HFFc6 (cell line): Measurements from ENCODE around the gene DDX31. TPM values are rescaled to one million over a fixed set of nuclear protein-coding genes. Genes with fewer than 3 reads are reported as not detected.

Experiments used
- DNase-seq: peaks from one replicate; pipeline ENCODE4 v3.0.0-alpha.2; 2018
- H3K27ac Mint-ChIP-seq: 2 replicates; pipeline ENCODE4 v1.8.0; 2020; ENCODE audit warnings: mild to moderate bottlenecking, mixed read lengths
- H3K27me3 Mint-ChIP-seq: 2 replicates; pipeline ENCODE4 v1.8.0; 2021; ENCODE audit warnings: mild to moderate bottlenecking, moderate library complexity, mixed read lengths; ENCODE audit not compliant: insufficient read depth
- H3K36me3 Mint-ChIP-seq: 2 replicates; pipeline ENCODE4 v1.8.0; 2021; ENCODE audit warnings: low read depth, mixed read lengths
- H3K4me1 Mint-ChIP-seq: 2 replicates; pipeline ENCODE4 v1.8.0; 2020; ENCODE audit warnings: low read depth, mixed read lengths
- H3K4me3 Mint-ChIP-seq: 2 replicates; pipeline ENCODE4 v1.8.0; 2020; ENCODE audit warnings: mild to moderate bottlenecking, moderate library complexity, mixed read lengths
- H3K9me3 Mint-ChIP-seq: 2 replicates; pipeline ENCODE4 v1.8.0; 2020; ENCODE audit warnings: mild to moderate bottlenecking, mixed read lengths
- CTCF ChIP-seq: fragments of 200-600 bp; sonication (generic); IDR thresholded peaks from 2 replicates; pipeline ENCODE4 v1.5.0; 2021; ENCODE audit warnings: antibody characterized with exemption, mild to moderate bottlenecking
- total RNA-seq, 6 experiments: library from RNA; stranded (reverse); fragmentation: NEBNext Ultra II Directional; extraction: Animal tissue kit (Norgen Biotek cat#: 25700); gene quantifications; 2 replicates in 1 of 6; 3 replicates in 5 of 6; pipeline ENCODE4 v1.2.3, GENCODE V29; 2021

Gene DDX31
- total RNA-seq, 6 experiments from 2014 or later = 9.6 to 16.2 (median 14.9) TPM

- 0 out of 2 replicates have a peak, but pooled peaks cover 6% of the 10 kb centered on the region for H3K36me3 Mint-ChIP-seq
- H3K27ac Mint-ChIP-seq = no peak overlapping the region
- peaks cover 14% of the 10 kb centered on the region for H3K4me1 Mint-ChIP-seq
- no peaks in the 10 kb centered on the region for H3K9me3 Mint-ChIP-seq
- H3K27me3 Mint-ChIP-seq = no peaks in the 10 kb centered on the region
- DNase-seq = no peak
- TF ChIP-seq CTCF = no peak
- H3K4me3 Mint-ChIP-seq = no peak overlapping the region
Measured at GRCh38 chr9:132663851-132664250, 5.9 kb downstream of the DDX31 start.

- Mint-ChIP-seq H3K9me3 (no peaks in the 10 kb centered on the region), H3K27ac (no peak overlapping the region), H3K4me3 (no peak overlapping the region), H3K27me3 (no peaks in the 10 kb centered on the region), H3K4me1 (peaks cover 6% of the 10 kb centered on the region), H3K36me3 (peaks cover 5% of the 10 kb centered on the region; the same call in 1 of the 2 replicates)
- DNase-seq = no peak
- no peak for TF ChIP-seq CTCF
Measured at GRCh38 chr9:132663117-132663516, 6.7 kb downstream of the DDX31 start.

- Mint-ChIP-seq H3K36me3 (no peaks in the 10 kb centered on the region; the same call in 1 of the 2 replicates), H3K9me3 (no peaks in the 10 kb centered on the region), H3K27me3 (no peaks in the 10 kb centered on the region), H3K27ac (no peak overlapping the region), H3K4me3 (no peak overlapping the region), H3K4me1 (no peaks in the 10 kb centered on the region)
- TF ChIP-seq CTCF = no peak
- DNase-seq = no peak
Measured at GRCh38 chr9:132662152-132662945, 7.4 kb downstream of the DDX31 start.

GRCh38 chr9:132656299-132656698 is 13.5 kb downstream of the DDX31 start:
- DNase-seq = no peak
- TF ChIP-seq CTCF = no peak
- Mint-ChIP-seq H3K36me3 (peaks cover 15% of the 10 kb centered on the region; the same call in 1 of the 2 replicates), H3K9me3 (no peaks in the 10 kb centered on the region), H3K27ac (no peak overlapping the region), H3K4me1 (peaks cover 5% of the 10 kb centered on the region), H3K4me3 (no peak overlapping the region), H3K27me3 (peaks cover 1% of the 10 kb centered on the region; the same call in 1 of the 2 replicates)

- Mint-ChIP-seq H3K27me3 (peaks cover 1% of the 10 kb centered on the region; the same call in 1 of the 2 replicates), H3K27ac (peak overlapping the region; percentile 37; the same call in 1 of the 2 replicates), H3K4me1 (peaks cover 34% of the 10 kb centered on the region), H3K4me3 (no peak overlapping the region), H3K36me3 (peaks cover 42% of the 10 kb centered on the region), H3K9me3 (no peaks in the 10 kb centered on the region)
- TF ChIP-seq CTCF = peak; percentile 77
- peak; percentile 43 for DNase-seq
Measured at GRCh38 chr9:132651259-132651658, 18.5 kb downstream of the DDX31 start.
